ENCODE results near the gene SLIT1.

Gene SLIT1

GRCh38 chr10:97150616-97151015, 35.1 kb downstream of the SLIT1 start:
- TF ChIP-seq CTCF (IDR thresholded peaks at IDR 0.05; ENCODE audit: control insufficient read depth, insufficient read depth, low read depth, low read length, missing control alignments), result no peak
- no peak for DNase-seq (ENCODE audit: low read depth)
- no peak overlapping the region for H3K4me3 ChIP-seq (ENCODE audit: control insufficient read depth, low read depth, low read length)

DNA sequence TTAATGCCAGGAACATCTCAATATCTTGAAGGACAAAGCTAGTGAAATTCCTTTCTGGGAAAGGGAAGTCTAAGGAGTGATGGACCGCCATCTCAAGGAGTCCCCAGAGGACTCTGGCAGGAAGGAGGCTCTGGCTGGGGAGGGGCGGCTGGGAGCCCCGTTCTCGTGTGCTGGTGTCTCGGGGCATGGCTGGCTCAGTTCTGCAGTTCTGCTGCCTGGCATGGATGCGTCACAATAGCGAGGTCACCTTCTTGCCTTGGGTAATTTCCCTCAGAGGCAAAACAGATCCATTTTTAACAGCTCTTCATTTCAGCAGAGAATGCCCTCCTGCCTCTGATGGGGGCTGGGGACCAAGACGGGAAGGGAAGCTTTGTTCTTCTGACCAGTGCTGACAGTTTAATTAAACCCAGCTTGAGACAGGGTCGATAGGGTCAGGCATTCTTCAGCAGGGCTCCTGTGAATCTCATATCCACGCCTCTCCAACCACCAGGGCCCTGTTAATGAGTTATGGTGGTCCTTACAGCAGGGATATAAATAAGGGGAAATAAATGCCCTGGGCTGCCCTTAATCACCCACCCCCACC, 35.7 kb downstream of the SLIT1 start:
- TF ChIP-seq CTCF (IDR thresholded peaks at IDR 0.05; ENCODE audit: control insufficient read depth, insufficient read depth, low read depth, low read length, missing control alignments), result no peak
- H3K4me3 ChIP-seq (ENCODE audit: control insufficient read depth, low read depth, low read length), result no peak overlapping the region

GRCh38 chr10:97149079-97149531, 36.7 kb downstream of the SLIT1 start:
- no peak overlapping the region for H3K4me3 ChIP-seq (ENCODE audit: control insufficient read depth, low read depth, low read length)
- TF ChIP-seq CTCF (IDR thresholded peaks at IDR 0.05; ENCODE audit: control insufficient read depth, insufficient read depth, low read depth, low read length, missing control alignments), result no peak
- no peak for DNase-seq (ENCODE audit: low read depth)

More for the DNA sequence above, 35.7 kb downstream of the SLIT1 start:
- no peak for DNase-seq (ENCODE audit: low read depth)

DNA sequence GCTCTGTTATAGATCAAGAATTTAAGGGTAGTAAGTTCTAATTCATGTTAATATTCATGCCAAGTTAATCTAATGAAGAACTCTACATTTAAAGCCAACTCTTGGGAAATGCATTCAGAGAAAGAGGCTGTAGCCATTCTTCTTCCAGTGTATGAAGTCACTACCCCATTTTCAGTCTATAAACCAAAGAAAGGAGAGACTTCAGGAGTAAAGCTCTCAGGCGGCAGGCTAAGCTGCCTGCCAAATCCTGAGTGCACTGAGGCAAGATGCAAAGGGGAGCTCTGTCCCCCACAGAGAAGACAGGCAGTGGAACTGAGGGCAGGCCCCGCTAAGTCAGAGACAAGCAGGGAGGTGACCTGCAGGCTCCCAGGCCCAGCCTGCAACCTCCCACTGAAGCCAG, 41.5 kb downstream of the SLIT1 start:
- H3K4me3 ChIP-seq (ENCODE audit: control insufficient read depth, low read depth, low read length), result no peak overlapping the region
- TF ChIP-seq CTCF (IDR thresholded peaks at IDR 0.05; ENCODE audit: control insufficient read depth, insufficient read depth, low read depth, low read length, missing control alignments), result no peak

GRCh38 chr10:97142834-97143233, 42.9 kb downstream of the SLIT1 start:
- no peak for DNase-seq (ENCODE audit: low read depth)
- no peak overlapping the region for H3K4me3 ChIP-seq (ENCODE audit: control insufficient read depth, low read depth, low read length)
- TF ChIP-seq CTCF (IDR thresholded peaks at IDR 0.05; ENCODE audit: control insufficient read depth, insufficient read depth, low read depth, low read length, missing control alignments), result no peak

More for the DNA sequence above, 41.5 kb downstream of the SLIT1 start:
- DNase-seq (ENCODE audit: low read depth), result no peak

DNA sequence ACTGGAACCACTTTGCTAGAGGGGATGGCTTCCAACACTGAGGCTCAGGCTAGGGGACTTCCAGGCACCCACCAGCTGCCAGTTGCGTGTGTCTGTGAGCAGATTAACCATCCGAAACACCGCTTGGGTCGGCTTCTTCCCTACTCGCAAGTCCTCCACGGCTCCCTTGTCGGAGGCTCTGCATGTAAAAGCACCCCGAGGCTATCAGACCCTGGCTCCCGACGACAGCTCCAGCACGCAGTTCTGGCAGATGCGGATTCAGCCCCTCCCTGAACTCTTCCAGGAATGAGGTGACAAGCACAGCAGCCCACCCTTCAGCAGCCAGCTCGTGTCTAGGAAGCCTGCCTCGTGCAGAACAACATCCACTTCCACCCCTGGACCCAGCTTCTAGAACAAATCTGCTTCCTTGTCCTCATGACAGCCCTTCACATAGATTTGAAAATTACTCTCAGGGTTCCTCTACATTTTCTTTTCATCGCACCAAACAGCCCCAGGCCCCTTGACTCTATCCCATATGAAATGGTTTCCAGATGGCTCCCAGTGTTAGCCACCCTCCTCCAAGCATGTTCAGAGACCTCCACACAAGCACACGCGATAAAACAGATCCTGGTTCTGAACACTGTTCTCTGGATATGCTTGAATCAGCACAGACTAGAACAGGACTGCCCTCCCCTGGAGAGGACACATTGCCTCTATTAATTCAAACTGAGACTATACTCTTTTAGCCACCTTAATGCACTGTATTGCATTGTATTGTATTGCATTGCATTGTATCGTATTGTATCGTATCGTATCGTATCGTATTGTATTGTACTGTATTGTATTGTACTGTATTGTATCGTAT, 44.6 kb downstream of the SLIT1 start:
- TF ChIP-seq CTCF (IDR thresholded peaks at IDR 0.05; ENCODE audit: control insufficient read depth, insufficient read depth, low read depth, low read length, missing control alignments), result no peak
- no peak overlapping the region for H3K4me3 ChIP-seq (ENCODE audit: control insufficient read depth, low read depth, low read length)
- DNase-seq (ENCODE audit: low read depth), result no peak
